ENCODE measurements around the gene PLXNB2. TPM values are rescaled to one million over a fixed set of nuclear protein-coding genes. Genes with fewer than 3 reads are reported as not detected.

The PLXNB2 gene
- total RNA-seq, 2 donors from 2014 or later = 169 to 218 TPM

DNA sequence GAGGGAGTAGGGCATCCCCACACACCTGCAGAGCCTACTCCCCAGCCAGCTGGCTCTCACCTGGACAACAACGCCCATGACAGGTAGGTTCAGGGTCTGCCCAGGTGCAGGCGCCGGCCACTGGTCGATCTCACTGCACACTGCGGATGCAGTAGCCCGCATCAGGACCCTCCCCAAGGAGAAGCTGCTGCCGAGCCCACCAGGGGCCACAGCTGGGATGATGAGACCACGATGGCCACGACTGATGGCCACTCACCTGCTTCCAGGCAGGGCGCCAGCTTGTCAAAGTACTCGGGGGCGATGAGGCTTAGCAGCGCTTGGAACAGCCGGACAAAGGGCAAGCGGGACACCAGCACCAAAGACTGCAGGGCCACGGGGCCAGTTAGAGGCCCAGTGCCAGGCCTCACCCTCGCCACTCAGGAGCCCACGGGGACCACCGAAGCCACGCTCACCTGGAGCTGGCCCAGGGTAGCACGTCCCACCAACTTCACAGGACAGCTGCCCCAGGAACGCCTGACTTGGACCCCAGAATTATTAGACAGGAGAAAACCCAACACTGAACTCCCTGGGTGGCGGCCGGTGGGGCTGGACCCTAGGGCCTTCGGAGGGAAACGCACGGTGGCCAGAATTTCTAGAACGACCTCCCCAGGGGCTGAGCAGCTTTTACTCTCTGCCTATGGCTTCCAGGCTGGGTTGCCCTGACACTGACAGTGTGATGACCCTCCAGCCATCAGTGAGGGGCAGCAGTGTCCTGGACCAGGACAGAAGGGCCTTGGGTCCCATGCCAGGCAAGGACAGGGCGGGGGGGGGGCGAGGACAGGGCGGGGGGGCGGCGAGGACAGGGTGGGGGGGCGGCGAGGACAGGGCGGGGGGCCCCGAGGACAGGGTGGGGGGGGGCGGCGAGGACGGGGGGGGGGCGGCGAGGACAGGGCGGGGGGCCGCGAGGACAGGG is 8.9 kb upstream of the PLXNB2 start:
- Histone ChIP-seq H3K27ac (no peak overlapping the region), H3K27me3 (replicated peaks; ENCODE audit: insufficient read depth) (no peaks in the 10 kb centered on the region), H3K4me3 (no peak overlapping the region), H3K4me1 (ENCODE audit: control insufficient read depth in 1 of 2, low read depth in 2 of 2) (no peaks in the 10 kb centered on the region), H3K36me3 (no peaks in the 10 kb centered on the region), H3K9me3 (no peaks in the 10 kb centered on the region)
- DNase-seq (ENCODE audit: low spot score) (no peak), ATAC-seq (ENCODE audit: insufficient number of reproducible peaks, low FRiP score, low read depth) (no peak)
- TF ChIP-seq, protein P1, sequence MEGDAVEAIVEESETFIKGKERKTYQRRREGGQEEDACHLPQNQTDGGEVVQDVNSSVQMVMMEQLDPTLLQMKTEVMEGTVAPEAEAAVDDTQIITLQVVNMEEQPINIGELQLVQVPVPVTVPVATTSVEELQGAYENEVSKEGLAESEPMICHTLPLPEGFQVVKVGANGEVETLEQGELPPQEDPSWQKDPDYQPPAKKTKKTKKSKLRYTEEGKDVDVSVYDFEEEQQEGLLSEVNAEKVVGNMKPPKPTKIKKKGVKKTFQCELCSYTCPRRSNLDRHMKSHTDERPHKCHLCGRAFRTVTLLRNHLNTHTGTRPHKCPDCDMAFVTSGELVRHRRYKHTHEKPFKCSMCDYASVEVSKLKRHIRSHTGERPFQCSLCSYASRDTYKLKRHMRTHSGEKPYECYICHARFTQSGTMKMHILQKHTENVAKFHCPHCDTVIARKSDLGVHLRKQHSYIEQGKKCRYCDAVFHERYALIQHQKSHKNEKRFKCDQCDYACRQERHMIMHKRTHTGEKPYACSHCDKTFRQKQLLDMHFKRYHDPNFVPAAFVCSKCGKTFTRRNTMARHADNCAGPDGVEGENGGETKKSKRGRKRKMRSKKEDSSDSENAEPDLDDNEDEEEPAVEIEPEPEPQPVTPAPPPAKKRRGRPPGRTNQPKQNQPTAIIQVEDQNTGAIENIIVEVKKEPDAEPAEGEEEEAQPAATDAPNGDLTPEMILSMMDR (IDR thresholded peaks at IDR 0.05) = no peak

DNA sequence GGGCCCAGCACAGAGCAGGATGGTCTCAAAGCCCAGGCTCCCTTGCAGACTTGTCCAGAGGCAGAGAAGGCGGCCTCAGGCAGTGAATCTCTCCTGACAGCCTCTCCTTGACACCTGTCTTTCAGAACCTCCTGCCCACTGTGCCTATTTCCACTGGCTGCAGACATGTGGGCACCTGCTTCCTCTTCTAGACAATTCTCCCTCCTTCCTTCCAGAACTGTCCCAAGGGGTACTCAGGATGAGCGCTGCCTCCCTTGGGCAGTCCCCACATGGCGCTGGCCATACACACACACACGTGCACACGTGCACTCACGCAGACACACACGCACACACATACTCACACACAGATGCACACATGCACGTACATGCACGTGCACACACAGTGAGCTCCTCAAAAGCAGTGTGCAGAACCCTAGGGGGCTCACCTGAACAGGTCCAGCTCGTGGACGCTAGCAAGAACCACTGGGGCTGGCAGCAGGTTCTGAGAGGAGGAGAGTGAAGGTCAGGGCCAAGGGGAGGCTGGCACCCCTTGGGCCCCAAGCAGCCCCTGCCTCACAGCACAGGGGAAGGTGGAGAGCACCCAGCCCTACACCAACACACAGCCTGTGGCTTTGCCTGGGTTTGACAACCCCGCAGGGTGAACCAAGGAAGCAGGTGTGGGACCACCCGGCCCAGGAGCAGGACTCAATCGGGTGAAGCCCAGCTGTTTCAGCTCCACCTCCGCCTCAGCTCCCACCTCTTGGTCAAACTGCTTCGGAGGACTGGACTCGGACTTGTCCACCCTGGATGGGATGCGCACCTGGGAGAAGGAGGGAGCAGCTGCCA is 8.1 kb upstream of the PLXNB2 start:
- H3K4me1 ChIP-seq (ENCODE audit: control insufficient read depth in 1 of 2, low read depth in 2 of 2) = no peaks in the 10 kb centered on the region
- H3K4me3 ChIP-seq = no peak overlapping the region
- H3K9me3 ChIP-seq = no peaks in the 10 kb centered on the region
- H3K27me3 ChIP-seq (replicated peaks; ENCODE audit: insufficient read depth) = no peaks in the 10 kb centered on the region
- no peak for DNase-seq (ENCODE audit: low spot score)
- TF ChIP-seq, protein P1 (IDR thresholded peaks at IDR 0.05) = no peak
- ATAC-seq (ENCODE audit: insufficient number of reproducible peaks, low FRiP score, low read depth) = no peak
- H3K36me3 ChIP-seq = no peaks in the 10 kb centered on the region
- no peak overlapping the region for H3K27ac ChIP-seq

DNA sequence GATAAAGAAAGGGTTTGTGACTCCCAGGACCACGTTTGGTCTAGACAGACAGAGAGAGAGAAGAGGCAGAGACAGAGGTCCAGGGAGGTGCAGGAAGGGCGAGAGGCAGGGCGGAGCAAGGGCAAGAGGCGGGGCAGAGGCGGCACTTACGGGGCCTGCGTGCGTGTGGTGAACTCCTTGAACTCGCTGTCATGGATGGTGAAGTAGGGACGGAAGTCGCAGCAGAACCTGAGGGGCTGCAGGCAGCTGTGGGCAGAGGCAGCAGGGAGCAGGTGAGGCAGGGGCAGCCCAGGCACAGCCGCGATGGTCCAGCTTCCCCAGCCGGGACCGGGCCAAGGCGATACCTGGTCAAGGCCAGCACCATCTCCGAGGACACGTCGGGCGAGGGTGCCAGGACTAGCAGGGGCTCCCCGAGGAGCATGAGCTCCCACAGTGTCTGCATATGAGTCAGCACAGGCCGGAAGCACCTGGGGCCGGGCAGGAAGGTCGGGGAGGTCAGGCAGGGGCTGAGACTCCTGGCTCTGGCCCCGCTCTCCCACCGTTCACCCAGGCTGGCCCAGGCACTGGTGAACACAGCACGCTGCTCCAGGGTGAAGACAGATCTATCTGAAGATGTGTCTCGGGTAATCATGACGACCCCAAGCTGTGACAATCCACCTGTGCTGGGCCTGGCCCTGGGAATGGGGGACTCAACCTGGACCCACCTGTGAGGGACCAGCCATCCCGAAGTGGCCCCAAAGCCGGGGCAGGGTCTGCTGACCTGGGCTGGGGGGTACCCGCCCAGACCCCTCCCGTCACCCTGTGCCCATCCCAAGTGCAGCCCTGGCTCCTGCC is 7.2 kb upstream of the PLXNB2 start:
- H3K4me3 ChIP-seq = peak overlapping the region; percentile 32
- DNase-seq (ENCODE audit: low spot score) (no peak), ATAC-seq (ENCODE audit: insufficient number of reproducible peaks, low FRiP score, low read depth) (no peak)
- TF ChIP-seq, protein P1 (IDR thresholded peaks at IDR 0.05) = no peak
- H3K9me3 ChIP-seq = no peaks in the 10 kb centered on the region
- H3K4me1 ChIP-seq (ENCODE audit: control insufficient read depth in 1 of 2, low read depth in 2 of 2) = peaks cover 0 to 1% of the 10 kb centered on the region in 2 donors
- no peak overlapping the region for H3K27ac ChIP-seq
- no peaks in the 10 kb centered on the region for H3K27me3 ChIP-seq (replicated peaks; ENCODE audit: insufficient read depth)
- no peaks in the 10 kb centered on the region for H3K36me3 ChIP-seq

DNA sequence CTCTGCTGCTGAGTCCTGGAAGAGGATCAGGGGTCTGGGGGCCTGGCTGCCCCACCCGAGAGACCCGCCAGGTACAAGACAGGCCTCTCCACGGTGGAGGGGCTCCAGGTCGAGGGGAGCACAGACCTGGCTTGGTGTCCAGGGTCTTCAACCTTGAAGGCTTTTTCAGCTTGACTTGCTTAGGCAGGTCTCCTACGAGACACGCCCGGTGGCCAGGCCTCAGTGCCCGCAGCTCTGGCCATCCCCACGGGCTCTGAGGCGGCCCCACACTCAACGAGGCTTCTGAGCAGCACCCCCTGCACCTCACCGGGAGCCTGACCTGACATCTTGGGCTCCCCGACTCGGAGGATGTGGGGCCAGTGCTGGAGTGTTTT is 6.6 kb upstream of the PLXNB2 start:
- H3K27me3 ChIP-seq (replicated peaks; ENCODE audit: insufficient read depth) = no peaks in the 10 kb centered on the region
- H3K9me3 ChIP-seq = no peaks in the 10 kb centered on the region
- ATAC-seq (ENCODE audit: insufficient number of reproducible peaks, low FRiP score, low read depth) = no peak
- DNase-seq (ENCODE audit: low spot score) = no peak
- peak overlapping the region; percentile 32 for H3K4me3 ChIP-seq
- no peaks in the 10 kb centered on the region for H3K36me3 ChIP-seq
- H3K4me1 ChIP-seq (ENCODE audit: control insufficient read depth in 1 of 2, low read depth in 2 of 2) = peaks cover 0 to 7% of the 10 kb centered on the region in 2 donors
- no peak overlapping the region for H3K27ac ChIP-seq
- TF ChIP-seq, protein P1 (IDR thresholded peaks at IDR 0.05) = no peak
